ENCODE data around the gene CARNS1. TPM values are rescaled to one million over a fixed set of nuclear protein-coding genes. Genes with fewer than 3 reads are reported as not detected.

Gene CARNS1
- total RNA-seq, 1 donor from 2014 or later: 8.4 TPM

- DNase-seq (ENCODE audit: low spot score): no peak
- ATAC-seq: no peak
- intact Hi-C loops (cut with DNase I): no loop called here
These were observed 54.0 kb downstream of the CARNS1 start for GRCh38 chr11:67469508-67469811.

- intact Hi-C loops (cut with DNase I): no loop called here
- ATAC-seq (no peak), DNase-seq (ENCODE audit: low spot score) (no peak)
These were observed 55.0 kb downstream of the CARNS1 start for GRCh38 chr11:67470337-67471002.

- intact Hi-C loops (cut with DNase I): no loop called here
- no peak for ATAC-seq
- no peak for DNase-seq (ENCODE audit: low spot score)
These were observed 57.4 kb downstream of the CARNS1 start for GRCh38 chr11:67472882-67473281.

Other genes with a start within 250 kb of the CARNS1 start
- gene GRK2, start 149.2 kb upstream of the CARNS1 start, total RNA-seq: 61.7 TPM
- 69.7 TPM for gene ANKRD13D, start 126.4 kb upstream of the CARNS1 start, total RNA-seq
- 40.7 TPM for gene SSH3, start 112.1 kb upstream of the CARNS1 start, total RNA-seq
- 43.5 TPM for gene POLD4, start 62.1 kb upstream of the CARNS1 start, total RNA-seq
- gene CLCF1, start 42.1 kb upstream of the CARNS1 start, total RNA-seq: 7.5 TPM
- 23.8 TPM for gene RAD9A, start 23.7 kb upstream of the CARNS1 start, total RNA-seq
- 56.2 TPM for gene PPP1CA, start 13.8 kb upstream of the CARNS1 start, total RNA-seq
- 7.4 TPM for gene TBC1D10C, start 11.6 kb upstream of the CARNS1 start, total RNA-seq
- gene RPS6KB2, start 12.8 kb downstream of the CARNS1 start, total RNA-seq: 30.8 TPM
- gene PTPRCAP, start 22.0 kb downstream of the CARNS1 start, total RNA-seq: 4.2 TPM
- 59.8 TPM for gene CORO1B, start 27.8 kb downstream of the CARNS1 start, total RNA-seq
- gene GPR152, start 37.1 kb downstream of the CARNS1 start, total RNA-seq: not detected
- 2.5 TPM for gene CABP4, start 39.7 kb downstream of the CARNS1 start, total RNA-seq
- 49.9 TPM for gene TMEM134, start 53.6 kb downstream of the CARNS1 start, total RNA-seq
- gene AIP, start 67.3 kb downstream of the CARNS1 start, total RNA-seq: 72.0 TPM
- gene PITPNM1, start 89.7 kb downstream of the CARNS1 start, total RNA-seq: 80.0 TPM
- 73.6 TPM for gene CDK2AP2, start 92.5 kb downstream of the CARNS1 start, total RNA-seq
- gene CABP2, start 107.8 kb downstream of the CARNS1 start, total RNA-seq: not detected
- gene GSTP1, start 168.1 kb downstream of the CARNS1 start, total RNA-seq: 329 TPM
- 126 TPM for gene NDUFV1, start 191.3 kb downstream of the CARNS1 start, total RNA-seq
- gene NUDT8, start 214.3 kb downstream of the CARNS1 start, total RNA-seq: 7.8 TPM
- gene TBX10, start 224.1 kb downstream of the CARNS1 start, total RNA-seq: not detected
- 0.45 TPM for gene ACY3, start 235.1 kb downstream of the CARNS1 start, total RNA-seq

All from sciatic nerve (tissue), 2 donors.